Activated T-cell treated with anti-CD3 and anti-CD28 coated beads, Interleukin-2, amount 50 U/mL, for 48 hours (primary cell): ENCODE results near the gene CCDC102A.

Experiments
- DNase-seq, 2 experiments: peaks; one replicate each; pipeline ENCODE4 v3.0.0-alpha.2; 2020

CCDC102A gene

DNA sequence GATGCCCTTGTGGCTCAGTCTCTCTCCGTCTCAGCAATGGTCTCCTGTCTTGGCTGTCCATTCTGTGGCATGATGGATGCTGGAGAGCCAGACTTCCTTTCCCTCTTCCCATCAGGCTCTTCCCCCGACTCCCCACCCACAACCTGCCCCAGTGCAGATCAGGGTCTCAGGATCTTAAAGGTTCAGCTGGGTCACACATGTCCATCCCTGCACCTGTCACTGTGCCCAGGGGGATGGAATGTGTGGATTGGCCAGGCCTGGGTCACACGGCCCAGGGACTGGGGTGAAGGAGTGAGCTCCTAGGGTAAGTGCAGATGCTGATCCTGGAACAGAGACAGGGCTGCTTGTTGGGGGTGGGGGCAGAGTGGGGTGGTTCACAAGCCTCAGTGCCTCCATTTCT, 29.1 kb upstream of the CCDC102A start:
- DNase-seq: peak in 1 of 2 experiments; percentile 11

DNA sequence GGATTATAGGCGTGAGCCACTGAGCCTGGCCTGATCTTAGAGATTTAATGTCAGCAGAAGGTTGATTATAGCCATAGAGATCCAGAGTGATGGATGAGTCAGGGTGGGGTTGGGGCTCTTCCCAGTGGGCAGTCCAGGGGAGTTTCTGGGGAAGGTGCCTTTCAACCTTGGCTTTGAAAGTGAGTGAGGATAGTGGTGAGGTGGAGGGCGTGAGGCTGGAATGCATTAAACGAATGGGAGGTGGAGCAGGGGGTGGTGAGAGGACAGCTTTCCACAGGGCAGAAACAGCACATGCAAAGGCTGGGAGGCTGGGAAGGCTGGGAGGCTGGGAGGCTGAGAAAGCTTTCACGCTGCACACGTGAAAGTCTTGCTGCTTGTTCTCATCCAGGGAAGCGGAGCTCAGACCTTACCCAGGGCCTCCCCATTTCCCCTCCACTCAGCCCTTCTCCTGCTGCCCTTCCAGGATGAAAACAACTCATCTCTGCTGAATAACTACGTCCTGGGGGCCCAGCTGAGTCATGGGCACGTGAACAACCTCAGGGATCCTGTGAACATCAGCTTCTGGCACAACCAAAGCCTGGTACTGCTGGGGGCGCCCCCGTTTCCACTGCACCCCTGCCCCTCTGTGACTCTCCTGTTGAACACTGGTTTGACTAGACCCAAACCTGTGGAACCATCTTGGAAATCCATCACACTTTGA, 28.4 kb upstream of the CCDC102A start:
- DNase-seq: peak in 1 of 2 experiments; percentile 18

DNA sequence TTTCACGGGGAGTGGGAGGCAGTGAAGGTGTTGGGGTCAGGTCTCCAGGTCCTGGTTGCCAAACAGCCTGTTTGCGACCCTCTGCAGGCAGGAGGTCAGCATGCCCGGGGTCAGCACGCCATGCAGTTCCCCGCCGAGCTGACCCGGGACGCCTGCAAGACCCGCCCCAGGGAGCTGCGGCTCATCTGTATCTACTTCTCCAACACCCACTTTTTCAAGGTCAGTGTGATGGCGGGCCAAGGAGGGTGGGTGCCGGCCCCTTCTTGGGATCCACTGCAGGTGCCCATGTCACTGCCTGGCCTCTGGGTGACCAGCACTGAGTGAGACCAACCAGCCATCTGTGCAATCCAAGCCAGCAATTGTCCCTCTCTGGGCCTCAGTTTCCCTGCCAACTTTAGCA, 27.4 kb upstream of the CCDC102A start:
- DNase-seq: peak in 1 of 2 experiments; percentile 11

DNA sequence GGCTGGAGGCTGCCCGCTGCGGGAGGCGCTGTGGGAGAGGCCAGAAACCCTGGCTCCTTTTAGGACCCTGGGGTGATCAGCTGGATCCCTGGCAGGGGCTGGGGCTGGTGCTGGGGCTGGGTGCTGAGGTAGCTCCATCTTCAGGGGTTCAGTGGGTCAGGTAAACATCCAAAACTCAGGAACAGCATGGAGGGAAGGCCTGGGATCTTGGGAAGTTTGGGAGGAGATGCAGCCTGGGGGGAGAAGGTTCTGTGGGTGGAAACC, 27.0 kb upstream of the CCDC102A start:
- DNase-seq: no peak

DNA sequence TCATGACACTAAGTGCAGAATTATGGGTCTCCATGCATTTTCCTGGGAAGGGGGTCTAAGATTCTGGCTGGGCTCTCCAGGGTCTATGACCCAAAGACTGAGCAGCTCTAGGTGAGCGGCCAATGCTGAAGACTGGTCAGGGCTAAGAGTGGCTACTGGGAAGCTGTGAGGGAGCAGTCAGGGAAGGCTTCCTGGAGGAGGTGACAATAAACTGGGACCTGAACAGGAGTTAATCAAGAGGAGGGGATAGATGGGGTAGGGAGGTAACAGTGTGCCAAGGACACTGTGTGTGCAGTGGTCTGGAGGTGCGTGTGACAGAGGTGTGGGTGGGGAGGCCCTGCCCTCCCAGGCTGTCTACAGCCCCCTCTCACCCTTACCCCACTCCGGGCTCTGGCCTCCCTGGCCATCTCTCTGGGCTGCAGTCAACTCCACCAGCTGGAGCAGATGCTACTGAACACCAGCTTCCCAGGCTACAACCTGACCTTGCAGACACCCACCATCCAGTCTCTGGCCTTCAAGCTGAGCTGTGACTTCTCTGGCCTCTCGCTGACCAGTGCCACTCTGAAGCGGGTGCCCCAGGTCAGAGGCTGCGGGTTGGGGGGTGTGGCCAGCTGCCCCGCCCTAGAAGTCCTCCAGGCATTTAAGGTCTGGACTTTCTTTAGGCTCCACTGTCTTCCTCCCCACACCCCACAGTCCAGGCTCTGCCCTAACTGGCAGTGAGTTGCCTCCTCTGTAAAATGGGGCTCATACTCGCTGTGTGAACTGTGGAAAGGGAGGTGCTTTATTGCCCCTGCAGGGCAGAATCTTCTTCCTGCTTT, 26.5 kb upstream of the CCDC102A start:
- DNase-seq: peak in 1 of 2 experiments; percentile 9

DNA sequence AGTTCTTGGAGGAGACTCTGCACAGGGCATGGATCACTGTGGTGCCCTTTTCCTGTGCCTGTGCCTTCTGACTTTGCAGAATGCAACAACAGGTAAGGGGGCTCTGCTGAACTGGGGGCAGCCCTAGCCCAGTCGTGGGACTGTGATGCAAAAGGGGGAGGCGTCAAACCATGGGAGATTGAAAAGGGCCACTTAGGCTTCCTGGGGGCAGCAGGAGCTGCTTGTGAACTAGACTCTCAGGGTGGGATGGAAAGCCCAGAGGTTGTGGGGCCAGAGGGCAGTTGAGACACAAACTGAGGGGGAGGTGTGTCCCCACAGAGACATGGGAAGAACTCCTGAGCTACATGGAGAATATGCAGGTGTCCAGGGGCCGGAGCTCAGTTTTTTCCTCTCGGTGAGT, 25.7 kb upstream of the CCDC102A start:
- peak in 1 of 2 experiments; percentile 2 for DNase-seq

DNA sequence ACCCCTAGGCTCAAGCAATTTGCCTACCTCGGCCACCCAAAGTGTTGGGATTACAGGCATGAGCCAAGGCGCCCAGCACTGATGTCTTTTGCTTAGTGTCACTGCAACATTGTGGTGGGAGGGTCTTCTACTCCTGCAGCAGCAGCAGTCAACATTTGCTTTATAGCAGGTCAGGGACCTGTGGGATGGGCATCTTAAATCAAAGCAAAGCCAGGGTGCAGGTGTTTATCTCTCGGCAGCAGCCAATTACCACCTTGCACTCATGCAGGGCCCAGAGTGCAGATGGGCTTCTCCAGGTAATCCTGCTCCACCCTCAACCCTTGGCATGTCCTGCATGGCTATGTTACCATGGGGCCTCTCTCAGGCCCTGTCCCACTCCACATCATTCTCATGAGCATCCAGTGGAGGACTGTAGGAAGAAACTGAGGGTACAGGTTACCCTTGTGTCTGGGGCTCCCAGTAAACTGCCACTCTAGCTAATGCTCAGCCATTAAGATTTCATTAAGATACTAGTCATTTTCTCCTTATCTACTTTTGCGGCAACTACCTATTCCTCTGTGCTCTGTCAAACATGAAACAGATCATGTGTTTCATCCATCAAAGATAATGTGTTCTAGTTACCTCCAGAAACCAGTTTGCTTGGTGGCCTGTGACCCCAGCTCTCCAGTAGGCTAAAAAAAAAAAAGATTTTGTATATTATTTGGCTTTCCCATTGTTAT, 22.9 kb upstream of the CCDC102A start:
- peak; percentile 4 to 6 for DNase-seq

DNA sequence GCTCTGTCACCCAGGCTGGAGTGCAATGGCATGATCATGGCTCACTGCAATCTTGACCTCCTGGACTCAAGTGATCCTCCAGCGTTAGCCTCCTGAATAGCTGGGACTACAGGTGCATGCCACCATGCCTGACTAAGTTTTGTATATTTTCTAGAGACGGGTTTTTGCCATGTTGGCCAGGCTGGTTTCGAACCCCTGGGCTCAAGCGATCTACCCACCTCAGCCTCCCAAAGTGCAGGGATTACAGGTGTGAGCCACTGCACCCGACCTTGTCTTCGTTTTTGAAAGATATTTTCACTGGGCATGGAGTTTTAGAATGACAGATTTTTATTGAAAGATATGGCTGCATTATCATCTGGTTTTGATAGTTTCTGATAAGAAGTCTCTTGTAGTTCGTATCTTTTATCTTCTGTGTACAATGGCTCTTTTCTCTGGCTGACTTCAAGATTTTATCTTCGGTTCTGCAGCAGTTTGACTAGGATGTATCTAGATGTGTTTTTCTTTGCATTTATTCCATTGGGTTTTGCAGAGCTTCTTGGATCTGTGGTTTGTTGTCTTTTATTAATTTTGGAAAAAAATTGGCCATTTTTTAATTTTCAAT, 20.7 kb upstream of the CCDC102A start:
- no peak for DNase-seq

DNA sequence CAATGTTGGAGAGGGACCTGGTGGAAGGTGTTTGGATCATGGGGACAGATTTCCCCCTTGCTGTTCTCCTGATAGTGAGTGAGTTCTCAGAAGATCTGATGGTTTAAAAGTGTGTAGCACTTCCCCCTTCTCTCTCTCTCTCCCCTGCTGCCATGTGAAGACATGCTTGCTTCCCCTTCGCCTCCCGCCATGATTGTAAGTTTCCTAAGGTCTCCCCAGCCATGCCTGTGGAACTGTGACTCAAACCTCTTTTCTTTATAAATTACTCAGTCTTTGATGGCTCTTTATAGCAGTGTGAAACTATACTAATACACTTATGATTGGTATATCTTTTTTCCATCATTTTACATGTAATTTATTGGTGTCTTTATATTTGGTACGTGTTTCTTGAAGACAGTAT, 19.5 kb upstream of the CCDC102A start:
- peak; percentile 24 to 26 for DNase-seq

DNA sequence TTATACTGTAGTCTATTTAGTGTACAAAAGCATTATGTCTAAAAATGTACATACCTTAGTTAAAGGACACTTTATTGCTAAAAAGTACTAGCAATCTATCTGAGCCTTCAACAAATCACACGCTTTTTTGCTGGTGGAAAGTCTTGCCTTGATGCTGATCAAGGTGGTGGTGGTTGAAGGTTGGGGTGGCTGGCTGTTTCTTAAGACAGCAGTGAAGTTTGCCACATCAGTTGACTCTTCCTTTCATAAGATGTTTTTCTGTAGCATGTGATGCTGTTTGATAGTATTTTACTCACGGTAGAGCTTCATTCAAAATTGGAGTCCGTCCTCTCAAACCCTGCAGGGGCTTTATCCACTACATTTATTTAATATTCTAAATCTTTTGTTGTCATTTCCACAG, 14.7 kb upstream of the CCDC102A start:
- DNase-seq: no peak

DNA sequence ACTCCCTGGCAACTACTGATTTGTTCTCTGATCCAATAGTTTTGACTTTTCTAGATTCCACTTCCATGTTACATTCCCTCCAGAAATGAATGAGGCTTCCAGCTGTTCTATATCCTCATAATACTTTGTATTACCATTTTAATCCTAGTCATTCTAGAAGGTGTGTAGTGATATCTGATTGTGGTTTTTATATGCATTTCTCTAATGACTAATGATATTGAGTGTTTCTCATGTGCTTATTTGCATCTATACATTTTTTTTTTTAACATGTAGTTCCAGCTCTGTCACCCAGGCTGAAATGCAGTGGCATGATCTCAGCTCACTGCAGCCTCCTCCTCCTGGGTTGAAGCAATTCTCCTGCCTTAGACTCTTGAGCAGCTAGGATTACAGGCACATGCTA, 13.4 kb upstream of the CCDC102A start:
- no peak for DNase-seq

DNA sequence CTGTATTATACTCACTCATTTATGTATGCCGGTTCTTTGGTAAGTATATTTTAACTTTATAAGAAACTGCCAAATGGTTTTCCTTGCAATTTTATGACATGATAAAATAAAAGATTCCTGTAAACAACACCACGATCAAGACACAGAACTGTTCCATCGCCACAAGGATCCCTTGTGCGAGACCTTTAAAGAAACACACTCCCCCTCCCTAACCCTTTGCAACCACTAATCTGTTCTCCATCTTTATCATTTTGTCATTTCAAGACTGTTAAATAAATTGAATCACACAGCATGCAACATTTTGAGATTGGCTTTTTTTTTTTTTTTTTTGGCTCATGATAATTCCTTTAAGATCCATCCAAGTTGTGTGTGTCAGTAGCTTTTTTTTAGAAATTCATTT, 12.0 kb upstream of the CCDC102A start:
- peak in 1 of 2 experiments; percentile 15 for DNase-seq

DNA sequence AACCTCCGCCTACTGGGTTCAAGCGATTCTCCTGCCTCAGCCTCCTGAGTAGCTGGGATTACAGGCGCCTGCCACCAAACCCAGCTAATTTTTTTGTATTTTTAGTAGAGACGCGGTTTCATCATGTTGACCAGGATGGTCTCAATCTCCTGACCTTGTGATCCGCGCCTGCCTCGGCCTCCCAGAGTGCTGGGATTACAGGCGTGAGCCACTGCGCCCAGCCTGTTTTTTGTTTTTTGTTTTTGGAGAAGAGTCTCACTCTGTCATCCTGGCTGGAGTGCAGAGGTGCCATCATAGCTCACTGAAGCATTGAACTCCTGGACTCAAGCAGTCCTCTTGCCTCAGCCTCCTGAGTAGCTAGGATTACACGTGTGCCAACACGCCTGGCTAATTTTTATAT, 11.2 kb upstream of the CCDC102A start:
- DNase-seq: peak in 1 of 2 experiments; percentile 7

DNA sequence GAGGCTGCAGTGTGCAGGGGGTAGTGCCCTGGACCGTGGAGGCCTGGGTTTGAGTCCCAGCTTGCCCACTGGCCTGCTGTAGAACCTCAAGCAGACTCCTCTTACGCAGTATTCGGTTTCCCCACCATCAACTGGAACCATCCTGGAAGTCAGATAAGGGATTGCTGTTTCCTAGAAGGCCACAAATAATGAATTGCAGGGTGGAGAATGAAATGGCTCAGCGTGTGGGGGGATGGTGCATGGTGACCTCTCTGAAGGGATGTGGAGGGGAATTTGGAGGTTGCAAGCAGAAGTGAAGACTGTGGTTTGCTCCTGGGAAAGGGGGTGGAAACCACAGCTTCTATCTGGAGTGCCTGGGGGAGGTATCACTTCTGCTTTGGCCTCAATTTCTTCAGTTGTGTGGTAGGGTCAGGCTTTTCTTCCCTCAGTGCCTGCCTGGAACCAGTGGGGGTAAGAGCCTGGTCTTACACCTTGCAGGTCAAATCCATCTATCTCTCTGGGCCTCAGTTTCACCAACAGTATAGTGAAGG, 7.8 kb upstream of the CCDC102A start:
- peak; percentile 45 to 54 for DNase-seq

DNA sequence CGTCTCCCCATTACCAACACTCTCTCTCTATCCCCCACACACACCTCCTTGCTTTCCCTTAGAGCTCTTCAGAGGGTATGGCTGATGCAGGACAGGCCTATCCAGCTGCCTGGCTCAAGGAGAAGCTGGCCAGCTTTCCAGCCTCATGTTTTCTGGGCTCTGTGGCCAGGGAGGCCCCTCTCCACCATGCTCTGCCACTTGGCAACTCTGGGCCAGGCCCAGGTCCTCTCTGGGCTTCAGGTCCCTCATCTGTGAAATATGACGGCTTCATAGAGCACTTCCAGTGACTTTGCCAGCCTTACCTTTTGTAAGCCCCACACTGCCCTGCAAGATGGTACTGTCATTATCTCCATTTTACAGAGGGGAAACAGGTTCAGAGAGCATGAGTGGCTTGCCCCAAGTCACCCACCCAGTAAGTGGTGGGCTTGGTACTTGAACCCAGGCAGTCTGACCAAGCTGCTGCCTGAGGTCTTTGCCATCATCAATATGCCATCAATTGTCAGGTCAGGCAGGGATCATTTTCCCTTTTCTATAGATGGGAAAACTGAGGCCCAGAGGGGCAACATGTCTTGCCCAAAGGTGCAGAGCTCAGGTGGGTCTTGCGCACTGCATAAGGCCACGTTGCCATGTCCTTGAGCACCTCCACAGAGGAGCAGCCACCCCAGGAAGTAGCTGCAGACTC, 5.5 kb upstream of the CCDC102A start:
- DNase-seq: peak; percentile 17 to 20

DNA sequence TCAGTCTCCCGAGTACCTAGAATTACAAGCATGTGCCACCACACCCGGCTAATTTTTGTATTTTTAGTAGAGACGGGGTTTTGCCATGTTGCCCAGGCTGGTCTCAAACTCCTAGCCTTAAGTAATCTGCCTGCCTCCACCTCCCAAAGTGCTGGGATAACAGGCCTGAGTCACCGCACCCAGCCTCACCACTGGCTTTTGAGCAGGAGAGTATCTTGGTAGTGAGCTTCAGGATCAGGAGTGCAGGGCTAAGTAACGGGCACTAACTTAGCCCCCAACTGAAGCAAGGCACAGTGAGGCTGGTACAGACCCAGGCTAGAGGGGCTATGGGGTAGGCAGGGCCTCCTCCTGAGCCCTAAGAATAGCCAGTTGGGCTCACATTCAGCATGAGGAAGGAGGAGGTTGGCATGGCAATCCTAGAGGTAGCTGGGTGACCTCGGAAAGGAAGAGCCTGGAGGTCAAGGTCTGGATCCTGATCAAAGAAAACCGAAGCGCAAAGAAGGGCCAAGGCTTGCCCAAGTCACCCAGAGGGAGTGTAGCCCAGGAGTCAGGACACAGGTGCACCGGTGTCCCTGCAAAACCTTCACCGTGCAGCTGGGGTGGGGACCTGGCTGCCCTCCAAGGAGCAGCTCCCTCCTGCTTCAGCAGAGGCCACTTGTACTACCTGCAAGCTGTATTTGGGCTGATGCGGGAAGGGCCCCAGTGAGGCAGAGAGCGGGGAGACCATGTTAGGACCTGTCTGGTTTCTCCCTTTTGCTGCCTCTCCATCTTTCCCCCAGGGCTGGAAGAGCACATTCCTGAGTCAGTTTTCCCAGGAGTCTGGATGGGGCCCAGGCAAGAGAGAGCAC, 4.8 kb upstream of the CCDC102A start:
- DNase-seq: peak; percentile 19 to 20

DNA sequence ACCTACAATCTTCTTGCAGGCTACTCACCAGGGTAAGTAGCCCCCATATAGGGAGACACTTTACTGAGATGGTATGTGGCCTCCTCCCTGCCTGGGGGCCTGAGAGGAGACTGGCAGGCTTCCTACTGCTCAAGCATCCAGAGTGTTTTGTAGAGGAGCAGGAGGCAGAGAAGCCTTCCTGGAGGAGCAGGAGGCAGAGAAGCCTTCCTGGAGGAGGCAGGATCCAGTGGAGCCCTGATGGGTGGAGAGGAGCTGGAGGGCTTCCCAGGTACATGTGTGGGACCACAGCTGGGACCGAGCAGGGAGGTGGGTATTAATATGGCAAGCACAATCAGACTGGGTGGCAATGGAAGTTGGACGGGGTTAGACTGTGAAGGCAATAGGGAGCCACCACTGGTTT, 4.0 kb upstream of the CCDC102A start:
- peak; percentile 16 to 17 for DNase-seq

DNA sequence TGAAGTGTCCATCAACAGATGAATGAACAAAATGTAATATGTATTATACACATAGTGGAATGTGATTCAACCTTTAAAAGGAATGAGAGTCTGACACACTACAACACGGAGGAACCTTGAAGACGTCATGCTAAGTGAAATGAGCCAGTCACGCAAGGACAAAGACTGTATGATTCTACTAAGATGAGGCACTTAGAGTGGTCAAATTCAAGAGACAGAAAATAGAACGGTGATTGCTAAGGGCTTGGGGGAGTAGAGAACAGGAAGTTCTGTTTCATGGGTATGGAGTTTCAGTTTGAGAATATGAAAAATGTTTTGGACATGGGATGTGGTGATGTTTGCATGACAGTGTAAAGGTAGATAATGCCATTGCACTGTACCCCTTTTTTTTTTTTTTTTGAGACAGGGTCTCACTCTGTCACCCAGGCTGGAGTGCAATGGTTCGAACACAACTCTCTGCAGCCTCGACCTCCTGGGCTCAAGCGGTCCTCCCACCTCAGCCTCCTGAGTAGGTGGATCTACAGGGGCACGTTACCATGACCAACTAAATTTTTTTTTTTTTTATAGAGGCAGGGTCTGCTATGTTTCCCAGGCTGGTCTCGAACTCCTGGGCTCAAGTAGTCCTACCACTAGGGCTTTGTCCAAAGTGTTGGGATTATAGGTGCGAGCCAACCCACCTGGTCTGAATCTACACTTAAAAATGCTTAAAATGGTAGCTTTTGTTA, 2.9 kb upstream of the CCDC102A start:
- DNase-seq: peak; percentile 22 to 26

DNA sequence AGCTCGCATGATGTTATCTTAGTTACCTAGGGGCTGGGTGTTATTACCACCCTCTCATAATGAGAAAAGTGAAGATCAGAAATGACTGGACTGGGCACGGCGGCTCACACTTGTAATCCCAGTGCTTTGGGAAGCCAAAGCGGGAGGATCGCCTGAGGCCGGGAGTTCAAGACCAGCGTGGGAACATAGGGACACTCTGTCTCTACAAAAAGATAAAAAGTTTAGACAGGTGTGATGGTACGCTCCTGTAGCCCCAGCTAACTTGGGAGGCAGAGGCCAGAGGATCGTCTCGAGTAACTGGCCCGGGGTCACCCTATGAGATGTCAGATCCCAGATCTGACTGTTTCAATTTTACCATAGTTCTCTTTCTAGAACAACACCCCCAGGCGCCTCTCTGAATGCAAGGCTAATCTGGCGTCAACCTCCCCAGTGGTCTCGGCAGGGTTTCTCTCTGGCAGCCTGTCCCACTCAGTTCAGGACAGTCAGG, 1.9 kb upstream of the CCDC102A start:
- DNase-seq: peak; percentile 66

DNA sequence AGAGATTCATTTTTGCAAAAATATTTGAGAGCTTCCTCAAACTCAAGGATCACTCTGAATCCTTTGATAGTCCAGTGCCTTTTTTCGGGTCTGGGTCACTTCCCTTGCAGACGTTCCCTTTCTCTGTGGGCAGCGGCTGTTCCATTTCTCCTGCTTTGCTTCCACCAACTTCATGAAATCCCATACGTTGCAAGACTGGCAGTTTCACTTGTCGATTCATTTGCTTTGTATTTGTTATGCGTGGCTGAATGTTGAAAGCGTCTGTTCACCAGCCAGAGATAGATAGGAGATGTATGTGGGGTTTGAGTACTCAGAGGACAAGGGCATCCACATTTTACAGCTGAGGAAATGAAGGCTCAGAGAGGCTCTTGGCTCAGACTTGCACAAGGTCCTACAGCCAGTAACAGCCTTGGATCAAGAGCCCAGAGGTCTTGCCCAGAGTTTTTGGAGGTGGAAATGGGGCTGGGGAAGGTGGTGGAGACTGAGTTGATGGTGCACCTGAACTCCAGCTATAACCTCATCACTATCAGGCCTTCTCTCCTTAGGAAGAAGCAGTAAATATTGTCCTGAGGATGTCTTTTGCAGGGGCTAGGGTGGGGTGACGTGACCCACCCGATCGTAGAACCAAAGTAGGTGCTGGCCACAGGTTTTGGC, 1.3 kb upstream of the CCDC102A start:
- peak; percentile 46 for DNase-seq
